H9 (cell line): ENCODE results near the gene POC5. TPM values are rescaled to one million over a fixed set of nuclear protein-coding genes. Genes with fewer than 3 reads are reported as not detected.

ENCODE experiments used
- DNase-seq: peaks from one replicate; pipeline ENCODE4 v3.0.0-alpha.2; 2017
- H2AFZ ChIP-seq: one replicate; pipeline ENCODE4 v1.6.1; 2013; ENCODE audit warnings: mild to moderate bottlenecking, low read length, control low read depth, moderate library complexity
- H2AK5ac ChIP-seq: 2 replicates; pipeline ENCODE4 v1.6.1; 2013; ENCODE audit warnings: low read length, control low read depth, mixed read lengths; ENCODE audit not compliant: insufficient read length
- H2BK120ac ChIP-seq: one replicate; pipeline ENCODE4 v1.6.1; 2013; ENCODE audit warnings: low read depth, mild to moderate bottlenecking, low read length, control low read depth, inconsistent platforms; ENCODE audit not compliant: poor library complexity, severe bottlenecking
- H2BK12ac ChIP-seq: 2 replicates; pipeline ENCODE4 v1.6.1; 2013; ENCODE audit warnings: low read length, control low read depth, mixed read lengths, low read depth; ENCODE audit not compliant: insufficient read length
- H2BK15ac ChIP-seq: 2 replicates; pipeline ENCODE4 v1.6.1; 2013; ENCODE audit warnings: low read depth, low read length, control low read depth
- H2BK20ac ChIP-seq: one replicate; pipeline ENCODE4 v1.6.1; 2013; ENCODE audit warnings: low read depth, mild to moderate bottlenecking, low read length, control low read depth, inconsistent platforms; ENCODE audit not compliant: poor library complexity, severe bottlenecking
- H2BK5ac ChIP-seq: 2 replicates; pipeline ENCODE4 v1.6.1; 2013; ENCODE audit warnings: low read length, control low read depth, mixed read lengths; ENCODE audit not compliant: insufficient read length
- H3K14ac ChIP-seq: 2 replicates; pipeline ENCODE4 v1.6.1; 2013; ENCODE audit warnings: low read length, control low read depth; ENCODE audit not compliant: insufficient read depth
- H3K18ac ChIP-seq: 2 replicates; pipeline ENCODE4 v1.6.1; 2013; ENCODE audit warnings: low read depth, mild to moderate bottlenecking, mixed read lengths, low read length, control low read depth; ENCODE audit not compliant: insufficient read length
- H3K23ac ChIP-seq: 2 replicates; pipeline ENCODE4 v1.6.1; 2013; ENCODE audit warnings: low read length, control low read depth, mixed read lengths, low read depth; ENCODE audit not compliant: insufficient read length
- H3K23me2 ChIP-seq: 2 replicates; pipeline ENCODE4 v1.6.1; 2013; ENCODE audit warnings: low read depth, mild to moderate bottlenecking, mixed read lengths, low read length, control low read depth; ENCODE audit not compliant: insufficient read length, poor library complexity, severe bottlenecking
- H3K27ac ChIP-seq: 2 replicates; pipeline ENCODE4 v1.5.1; 2013; ENCODE audit warnings: low read length, control low read depth, mixed read lengths, low read depth; ENCODE audit not compliant: insufficient read length
- H3K27me3 ChIP-seq: 2 replicates; pipeline ENCODE4 v1.6.1; 2013; ENCODE audit warnings: low read length, control low read depth, inconsistent platforms; ENCODE audit not compliant: insufficient read depth
- H3K4ac ChIP-seq: 2 replicates; pipeline ENCODE4 v1.6.1; 2013; ENCODE audit warnings: low read depth, mild to moderate bottlenecking, control low read depth, inconsistent platforms, low read length, moderate library complexity
- H3K4me1 ChIP-seq: 2 replicates; pipeline ENCODE4 v1.6.1; 2013; ENCODE audit warnings: low read length, control low read depth, inconsistent platforms; ENCODE audit not compliant: insufficient read depth
- H3K4me2 ChIP-seq: 2 replicates; pipeline ENCODE4 v1.6.1; 2013; ENCODE audit warnings: low read length, control low read depth, mixed read lengths; ENCODE audit not compliant: insufficient read length, insufficient read depth
- H3K56ac ChIP-seq: 2 replicates; pipeline ENCODE4 v1.6.1; 2013; ENCODE audit warnings: low read depth, mild to moderate bottlenecking, mixed read lengths, low read length, control low read depth; ENCODE audit not compliant: insufficient read length
- H3K79me1 ChIP-seq: 2 replicates; pipeline ENCODE4 v1.6.1; 2013; ENCODE audit warnings: low read depth, mild to moderate bottlenecking, moderate library complexity, low read length, control low read depth, inconsistent platforms; ENCODE audit not compliant: insufficient read depth, poor library complexity, severe bottlenecking
- H3K79me2 ChIP-seq: 2 replicates; pipeline ENCODE4 v1.6.1; 2013; ENCODE audit warnings: low read length, control low read depth, inconsistent platforms; ENCODE audit not compliant: insufficient read depth
- H3K9ac ChIP-seq: 2 replicates; pipeline ENCODE4 v1.6.1; 2013; ENCODE audit warnings: low read length, control low read depth, mixed read lengths; ENCODE audit not compliant: insufficient read length; ENCODE audit errors: extremely low read depth
- H3K9me3 ChIP-seq: one replicate; pipeline ENCODE4 v1.6.1; 2013; ENCODE audit warnings: low read depth, low read length, inconsistent platforms; ENCODE audit not compliant: control insufficient read depth
- H3T11ph ChIP-seq: one replicate; pipeline ENCODE4 v1.6.1; 2013; ENCODE audit warnings: mild to moderate bottlenecking, low read length, control low read depth, inconsistent platforms
- H4K20me1 ChIP-seq: one replicate; pipeline ENCODE4 v1.6.1; 2013; ENCODE audit not compliant: control insufficient read depth, insufficient read length, insufficient read depth
- H4K5ac ChIP-seq: 2 replicates; pipeline ENCODE4 v1.6.1; 2013; ENCODE audit warnings: low read depth, mild to moderate bottlenecking, mixed read lengths, low read length, control low read depth; ENCODE audit not compliant: insufficient read length
- H4K8ac ChIP-seq: replicated peaks from 2 replicates; pipeline ENCODE4 v1.6.1; 2013; ENCODE audit warnings: low read length, control low read depth, mixed read lengths, low read depth; ENCODE audit not compliant: insufficient read length
- H4K91ac ChIP-seq: 2 replicates; pipeline ENCODE4 v1.6.1; 2013; ENCODE audit warnings: low read depth, mild to moderate bottlenecking, moderate library complexity, mixed read lengths, low read length, control low read depth; ENCODE audit not compliant: insufficient read length
- H3K27ac Mint-ChIP-seq, 3 experiments: 2 replicates in 2 of 3; 3 replicates in 1 of 3; pipeline ENCODE4 v1.8.0; 2020 to 2021; ENCODE audit warnings: mixed read lengths in 3 of 3, mild to moderate bottlenecking in 1 of 3, moderate library complexity in 1 of 3
- H3K27me3 Mint-ChIP-seq: 2 replicates; pipeline ENCODE4 v1.8.0; 2021; ENCODE audit warnings: low read depth, mild to moderate bottlenecking, moderate library complexity, mixed read lengths
- H3K36me3 Mint-ChIP-seq, 3 experiments: 2 replicates in 2 of 3; 3 replicates in 1 of 3; pipeline ENCODE4 v1.8.0; 2020 to 2021; ENCODE audit warnings: low read depth in 3 of 3, mixed read lengths in 3 of 3; ENCODE audit not compliant: insufficient read depth in 1 of 3
- H3K4me1 Mint-ChIP-seq, 2 experiments: 2 replicates each; pipeline ENCODE4 v1.8.0; 2020; ENCODE audit warnings: mixed read lengths in 2 of 2
- H3K4me3 Mint-ChIP-seq, 2 experiments: 2 replicates in 1 of 2; 3 replicates in 1 of 2; pipeline ENCODE4 v1.8.0; 2020 to 2021; ENCODE audit warnings: mild to moderate bottlenecking in 2 of 2, mixed read lengths in 2 of 2, moderate library complexity in 1 of 2
- H3K9me3 Mint-ChIP-seq, 2 experiments: 2 replicates in 1 of 2; 3 replicates in 1 of 2; pipeline ENCODE4 v1.8.0; 2020; ENCODE audit warnings: mild to moderate bottlenecking in 2 of 2, mixed read lengths in 2 of 2, moderate library complexity in 1 of 2
- CTCF ChIP-seq: fragments of 200-600 bp; sonication (generic); conservative IDR thresholded peaks from 3 replicates; pipeline ENCODE4 v1.8.0; 2021; ENCODE audit warnings: antibody characterized with exemption, mild to moderate bottlenecking
- WGBS: extraction: QIAGEN DNeasy Blood & Tissue Kit; methylation state at CpG from one replicate; pipeline ENCODE4 v1.1.7; 2013; ENCODE audit warnings: missing lambda C conversion rate, low lambda C conversion rate, mixed read lengths; ENCODE audit not compliant: insufficient read length; ENCODE audit errors: extremely low coverage; 5-methylcytosine and 5-hydroxymethylcytosine counted together
- total RNA-seq: library from RNA; stranded (reverse); gene quantifications from 2 replicates; pipeline ENCODE4 v1.2.1, GENCODE V29; 2021

POC5 gene
- total RNA-seq, 1 experiment from 2014 or later, result 12.2 TPM

- Mint-ChIP-seq H3K27me3 (no peaks in the 10 kb centered on the region), H3K9me3 (no peaks in the 10 kb centered on the region), H3K4me1 (no peaks in the 10 kb centered on the region), H3K4me3 (no peak overlapping the region), H3K27ac (no peak overlapping the region), H3K36me3 (peaks cover 6 to 19% (median 15%) of the 10 kb centered on the region in 3 experiments; a peak in 6 of 7 replicates)
- H3K27ac ChIP-seq, result no peak overlapping the region
- H3K18ac ChIP-seq, result no peak overlapping the region
- H3K14ac ChIP-seq, result no peak overlapping the region
- H2BK15ac ChIP-seq, result no peak overlapping the region
- H3K9me3 ChIP-seq, result no peaks in the 10 kb centered on the region
- H3T11ph ChIP-seq, result no peak overlapping the region
- no peak overlapping the region for H4K8ac ChIP-seq
- no peak overlapping the region for H2AFZ ChIP-seq
- no CpG with 5 or more reads among the region's 1 CpG for WGBS
- no peaks in the 10 kb centered on the region for H4K20me1 ChIP-seq
- DNase-seq, result no peak
- H3K79me2 ChIP-seq, result no peaks in the 10 kb centered on the region
- H3K79me1 ChIP-seq, result no peaks in the 10 kb centered on the region
- H3K9ac ChIP-seq, result no peak overlapping the region
- TF ChIP-seq CTCF, result no peak
- H2AK5ac ChIP-seq, result no peak overlapping the region
- no peak overlapping the region for H3K4me2 ChIP-seq
- H3K4ac ChIP-seq, result no peak overlapping the region
- no peak overlapping the region for H2BK20ac ChIP-seq
- H3K27me3 ChIP-seq, result no peaks in the 10 kb centered on the region
- H4K91ac ChIP-seq, result no peak overlapping the region
- H3K56ac ChIP-seq, result no peak overlapping the region
- no peak overlapping the region for H4K5ac ChIP-seq
- H2BK120ac ChIP-seq, result no peak overlapping the region
- no peaks in the 10 kb centered on the region for H3K4me1 ChIP-seq
- no peak overlapping the region for H2BK5ac ChIP-seq
- no peak overlapping the region for H2BK12ac ChIP-seq
- H3K23ac ChIP-seq, result no peak overlapping the region
- no peaks in the 10 kb centered on the region for H3K23me2 ChIP-seq
These were observed 9.2 kb downstream of the POC5 start for GRCh38 chr5:75707911-75708509.
